Parathyroid adenoma (tissue), 2 donors: ENCODE measurements around the gene SPATA2.

Source experiments
- H2AFZ ChIP-seq: fragments of 300-600 bp; sonication (generic); one replicate; pipeline ENCODE4 v1.7.0; 2017; ENCODE audit warnings: antibody characterized with exemption, mild to moderate bottlenecking
- H3K27ac ChIP-seq: fragments of 300-600 bp; sonication (generic); one replicate; pipeline ENCODE4 v1.7.0; 2017
- H3K27me3 ChIP-seq: fragments of 300-600 bp; sonication (generic); one replicate; pipeline ENCODE4 v1.7.0; 2017; ENCODE audit warnings: low read length; ENCODE audit not compliant: control insufficient read depth, insufficient read depth
- H3K36me3 ChIP-seq: fragments of 300-600 bp; sonication (generic); one replicate; pipeline ENCODE4 v1.7.0; 2017; ENCODE audit warnings: low read length; ENCODE audit not compliant: control insufficient read depth, insufficient read depth
- H3K4me1 ChIP-seq: fragments of 300-600 bp; sonication (generic); one replicate; pipeline ENCODE4 v1.7.0; 2017; ENCODE audit warnings: control low read depth
- H3K4me2 ChIP-seq: fragments of 300-600 bp; sonication (generic); one replicate; pipeline ENCODE4 v1.7.0; 2017; ENCODE audit warnings: low read length
- H3K4me3 ChIP-seq: fragments of 300-600 bp; sonication (generic); one replicate; pipeline ENCODE4 v1.7.0; 2017; ENCODE audit warnings: low read depth, low read length
- H3K79me2 ChIP-seq: fragments of 300-600 bp; sonication (generic); one replicate; pipeline ENCODE4 v1.7.0; 2017; ENCODE audit warnings: control low read depth
- H3K9ac ChIP-seq: fragments of 300-600 bp; sonication (generic); one replicate; pipeline ENCODE4 v1.7.0; 2017; ENCODE audit warnings: mild to moderate bottlenecking
- H3K9me3 ChIP-seq: fragments of 300-600 bp; sonication (generic); one replicate; pipeline ENCODE4 v1.7.0; 2017; ENCODE audit warnings: low read length; ENCODE audit not compliant: control insufficient read depth
- TF ChIP-seq, protein P1 (sequence below): fragments of 300-600 bp; sonication (generic); IDR thresholded peaks from one replicate; pipeline ENCODE4 v1.7.0; 2017; ENCODE audit warnings: antibody characterized with exemption, mild to moderate bottlenecking
- donor health status: primary hyperparathyroidism.

Gene SPATA2

DNA sequence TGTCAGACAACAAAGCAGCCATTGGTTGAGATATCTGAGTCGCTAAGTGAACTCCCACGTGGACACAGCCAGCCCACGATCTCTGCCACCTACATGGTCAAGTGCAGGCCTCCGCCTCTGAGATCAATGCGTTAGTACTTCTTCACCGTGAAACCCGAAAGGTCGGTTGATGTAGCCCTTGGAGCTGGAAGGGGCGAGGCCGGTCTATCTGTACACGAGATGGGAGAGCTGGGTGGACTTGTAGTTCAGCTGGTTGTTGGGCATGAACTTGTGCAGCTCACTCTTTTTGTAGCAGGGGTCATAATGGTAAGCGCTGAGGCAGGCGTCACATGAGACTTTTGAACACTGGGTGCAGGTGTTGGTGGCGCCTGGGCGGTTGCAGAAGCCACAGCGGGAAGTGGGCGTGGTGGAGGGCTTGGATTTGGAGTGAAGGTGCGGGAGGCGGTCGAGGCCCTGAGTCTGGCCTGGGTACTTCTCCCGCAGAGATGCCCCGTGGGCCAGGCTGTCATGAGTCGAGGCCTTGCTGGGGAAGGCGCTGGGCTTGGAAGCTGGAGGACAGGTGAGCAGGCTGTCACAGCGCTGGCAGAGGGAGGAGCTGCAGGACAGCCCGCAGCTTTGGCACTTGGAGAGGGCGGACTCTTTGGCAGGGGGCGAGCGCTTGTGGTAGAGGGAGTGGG lies 9.8 kb downstream of the SPATA2 start:
- TF ChIP-seq, protein P1, sequence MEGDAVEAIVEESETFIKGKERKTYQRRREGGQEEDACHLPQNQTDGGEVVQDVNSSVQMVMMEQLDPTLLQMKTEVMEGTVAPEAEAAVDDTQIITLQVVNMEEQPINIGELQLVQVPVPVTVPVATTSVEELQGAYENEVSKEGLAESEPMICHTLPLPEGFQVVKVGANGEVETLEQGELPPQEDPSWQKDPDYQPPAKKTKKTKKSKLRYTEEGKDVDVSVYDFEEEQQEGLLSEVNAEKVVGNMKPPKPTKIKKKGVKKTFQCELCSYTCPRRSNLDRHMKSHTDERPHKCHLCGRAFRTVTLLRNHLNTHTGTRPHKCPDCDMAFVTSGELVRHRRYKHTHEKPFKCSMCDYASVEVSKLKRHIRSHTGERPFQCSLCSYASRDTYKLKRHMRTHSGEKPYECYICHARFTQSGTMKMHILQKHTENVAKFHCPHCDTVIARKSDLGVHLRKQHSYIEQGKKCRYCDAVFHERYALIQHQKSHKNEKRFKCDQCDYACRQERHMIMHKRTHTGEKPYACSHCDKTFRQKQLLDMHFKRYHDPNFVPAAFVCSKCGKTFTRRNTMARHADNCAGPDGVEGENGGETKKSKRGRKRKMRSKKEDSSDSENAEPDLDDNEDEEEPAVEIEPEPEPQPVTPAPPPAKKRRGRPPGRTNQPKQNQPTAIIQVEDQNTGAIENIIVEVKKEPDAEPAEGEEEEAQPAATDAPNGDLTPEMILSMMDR: no peak
- no peaks in the 10 kb centered on the region for H3K27me3 ChIP-seq
- H3K36me3 ChIP-seq: no peaks in the 10 kb centered on the region
- no peaks in the 10 kb centered on the region for H3K9me3 ChIP-seq
- H3K9ac ChIP-seq: no peak overlapping the region
- H3K4me2 ChIP-seq: no peak overlapping the region
- no peak overlapping the region for H2AFZ ChIP-seq
- no peak overlapping the region for H3K4me3 ChIP-seq
- H3K27ac ChIP-seq: no peak overlapping the region
- peaks cover 21% of the 10 kb centered on the region for H3K79me2 ChIP-seq
- H3K4me1 ChIP-seq: no peaks in the 10 kb centered on the region

DNA sequence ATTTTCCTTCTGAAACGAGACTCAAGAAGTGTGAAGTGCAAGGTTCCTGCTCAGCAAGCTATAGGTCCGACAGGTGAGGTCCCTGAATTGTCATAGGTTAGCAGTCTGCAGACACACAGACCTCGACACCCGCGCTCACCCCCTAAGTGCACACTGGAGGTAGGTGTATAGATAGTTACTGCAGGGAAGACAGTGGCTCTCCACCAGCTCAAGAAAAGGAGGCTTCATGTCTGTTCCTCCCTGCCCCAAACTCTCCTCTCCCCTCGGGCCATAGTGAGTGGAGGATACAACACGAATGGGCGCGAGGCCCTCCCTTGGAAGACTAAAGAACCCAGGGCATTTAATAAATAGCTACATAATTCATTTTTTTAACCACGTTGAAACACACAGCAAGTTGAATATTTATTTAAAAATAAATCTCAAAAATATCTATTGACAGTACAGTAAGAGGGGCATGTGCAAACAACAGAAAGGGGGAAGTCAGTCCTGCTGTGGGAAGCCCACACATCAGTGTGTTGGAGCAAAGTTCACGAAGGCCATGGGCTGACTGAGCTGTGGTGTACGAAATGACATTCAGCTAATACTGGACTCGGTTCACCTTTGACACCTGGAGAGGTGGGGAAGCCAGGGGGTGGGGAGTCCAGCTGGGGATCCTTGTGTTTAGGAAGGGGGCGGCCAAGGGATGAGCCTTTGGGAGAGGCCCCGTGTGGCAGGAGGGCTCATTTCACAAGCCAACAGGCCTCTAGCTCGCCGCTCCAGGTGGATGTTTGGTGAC lies 10.7 kb downstream of the SPATA2 start:
- H3K9me3 ChIP-seq: no peaks in the 10 kb centered on the region
- H3K4me2 ChIP-seq: no peak overlapping the region
- no peaks in the 10 kb centered on the region for H3K27me3 ChIP-seq
- no peaks in the 10 kb centered on the region for H3K36me3 ChIP-seq
- no peaks in the 10 kb centered on the region for H3K4me1 ChIP-seq
- no peak overlapping the region for H2AFZ ChIP-seq
- H3K4me3 ChIP-seq: no peak overlapping the region
- TF ChIP-seq, protein P1: no peak
- no peak overlapping the region for H3K9ac ChIP-seq
- H3K27ac ChIP-seq: no peak overlapping the region
- H3K79me2 ChIP-seq: peaks cover 14% of the 10 kb centered on the region

DNA sequence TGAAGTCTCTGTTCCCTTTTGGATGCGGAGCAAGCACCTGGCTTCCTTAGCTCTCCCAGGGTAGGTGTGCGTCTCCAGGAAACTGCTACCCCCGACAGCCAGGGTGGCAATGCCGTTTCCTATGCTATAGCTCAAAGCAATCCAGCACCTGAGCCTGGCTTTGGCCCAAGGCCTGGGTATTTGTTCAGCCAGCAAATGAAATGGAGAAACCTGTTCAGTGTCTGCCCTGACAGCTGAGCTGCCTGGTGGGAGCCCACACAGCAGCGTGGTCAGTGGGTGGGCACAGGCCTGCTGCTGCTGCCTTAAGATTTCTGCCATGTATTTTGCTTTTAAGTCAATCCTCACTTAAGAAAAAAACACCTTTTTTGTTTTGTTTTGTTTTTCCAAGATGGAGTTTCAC lies 13.7 kb downstream of the SPATA2 start:
- Histone ChIP-seq H3K36me3 (no peaks in the 10 kb centered on the region), H3K4me2 (no peak overlapping the region), H3K79me2 (peaks cover 11% of the 10 kb centered on the region), H3K9me3 (no peaks in the 10 kb centered on the region), H2AFZ (no peak overlapping the region), H3K27ac (no peak overlapping the region), H3K4me1 (no peaks in the 10 kb centered on the region), H3K4me3 (no peak overlapping the region), H3K9ac (no peak overlapping the region), H3K27me3 (no peaks in the 10 kb centered on the region)
- TF ChIP-seq, protein P1: no peak

DNA sequence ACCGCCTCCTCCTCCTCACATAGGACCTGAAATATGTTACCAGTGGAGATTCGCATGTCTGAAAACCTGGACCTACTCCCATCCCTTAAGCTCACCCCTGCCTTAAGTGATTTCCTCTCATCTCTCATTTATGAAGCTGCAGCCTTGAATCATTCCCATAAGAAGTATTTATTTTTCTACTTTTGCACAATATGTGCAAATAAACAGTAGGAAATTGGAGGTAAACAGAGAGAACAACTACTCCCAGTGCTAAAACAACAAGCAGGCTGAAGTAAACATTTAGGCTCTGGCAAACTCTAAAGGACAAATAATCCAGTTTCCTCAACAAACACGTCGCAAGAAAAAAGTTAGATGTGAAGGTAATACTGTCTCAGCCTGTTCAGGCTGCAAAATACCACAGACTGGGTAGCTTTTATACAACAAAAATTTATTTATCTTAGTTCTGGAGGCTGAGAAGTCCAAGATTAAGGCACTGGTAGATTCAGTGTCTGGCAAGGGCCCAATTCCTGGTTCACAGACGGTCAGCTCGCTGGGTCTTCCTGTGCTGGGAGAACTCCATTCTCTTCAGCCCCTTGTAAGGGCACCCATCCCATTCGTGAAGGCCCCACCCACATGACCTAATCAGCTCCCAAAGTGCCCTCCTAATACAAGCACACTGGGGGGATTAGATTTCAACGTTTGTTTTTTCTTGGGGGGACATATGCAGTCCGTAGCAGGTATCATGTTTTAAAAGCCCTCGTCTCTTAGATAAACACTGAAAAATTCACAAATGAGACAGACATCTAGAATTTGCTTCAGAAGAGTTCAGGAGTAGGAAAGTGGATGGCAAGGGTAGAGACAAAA lies 15.6 kb downstream of the SPATA2 start:
- Histone ChIP-seq H3K4me3 (no peak overlapping the region), H3K4me1 (no peaks in the 10 kb centered on the region), H3K9me3 (no peaks in the 10 kb centered on the region), H3K36me3 (no peaks in the 10 kb centered on the region), H3K27me3 (no peaks in the 10 kb centered on the region), H3K4me2 (no peak overlapping the region), H3K79me2 (peaks cover 13% of the 10 kb centered on the region), H3K9ac (no peak overlapping the region), H3K27ac (no peak overlapping the region), H2AFZ (no peak overlapping the region)
- TF ChIP-seq, protein P1: no peak
